ENCODE results near the gene LSAMP. TPM values are rescaled to one million over a fixed set of nuclear protein-coding genes. Genes with fewer than 3 reads are reported as not detected.
A peak's percentile ranks its signal among the peaks of the same experiment; 100 is the strongest.

The LSAMP gene
- total and polyA plus RNA-seq, 2 of the 13 experiments (the other 11 are each of a cell fraction or from before 2014, with no cell fraction given): not detected

DNA sequence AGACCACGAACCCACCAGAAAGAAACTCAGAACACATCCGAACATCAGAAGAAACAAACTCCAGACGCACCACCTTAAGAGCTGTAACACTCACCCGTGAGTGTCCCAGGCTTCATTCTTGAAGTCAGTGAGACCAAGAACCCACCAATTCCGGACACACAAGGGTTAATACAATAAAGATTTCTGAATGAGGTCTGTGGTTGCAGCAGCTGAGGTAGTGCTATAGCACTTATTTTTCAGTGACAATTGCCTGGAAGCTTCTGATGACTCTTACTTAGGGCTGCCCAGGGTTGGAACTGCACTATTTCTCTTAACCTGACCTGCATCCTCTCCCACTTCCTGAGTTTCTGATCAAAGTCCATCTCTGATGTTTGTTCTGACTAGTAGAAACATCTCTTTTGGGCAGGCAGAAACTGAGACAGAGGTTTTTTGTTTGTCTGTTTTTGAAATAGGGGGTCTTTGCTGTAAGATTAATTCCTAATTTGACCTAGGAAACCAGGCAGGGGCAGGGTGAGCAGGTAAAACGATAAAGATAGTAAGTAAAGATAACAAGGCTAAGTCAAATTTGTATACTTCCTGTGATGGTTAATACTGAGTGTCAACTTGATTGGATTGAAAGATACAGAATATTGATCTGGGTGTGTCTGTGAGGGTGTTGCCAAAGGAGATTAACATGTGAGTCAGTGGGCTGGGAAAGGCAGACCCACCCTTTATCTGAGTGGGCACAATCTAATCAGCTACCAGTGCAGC lies 652.9 kb downstream of the LSAMP start (continued):
- no peak for TF ChIP-seq TEF (CRISPR knock-in tag; IDR thresholded peaks at IDR 0.05)
- TF ChIP-seq NR2F1 (CRISPR knock-in tag; IDR thresholded peaks at IDR 0.05): peak in 1 of 2 experiments; percentile 12; a peak in 1 of 4 replicates
- TF ChIP-seq ZMAT3 (CRISPR knock-in tag; conservative IDR thresholded peaks at IDR 0.05): no peak
- no peak for TF ChIP-seq SOX13 (IDR thresholded peaks at IDR 0.05)
- peak in 1 of 2 experiments; percentile 54; a peak in 1 of 4 replicates for TF ChIP-seq SOX13 (CRISPR knock-in tag; conservative IDR thresholded peaks at IDR 0.05 in 1 of 2, IDR thresholded peaks at IDR 0.05 in 1 of 2)
- TF ChIP-seq ZBTB21 (CRISPR knock-in tag; IDR thresholded peaks at IDR 0.05): no peak
- TF ChIP-seq HDAC6 (IDR thresholded peaks at IDR 0.05; ENCODE audit: low read depth, low read length): no peak
- TF ChIP-seq ZSCAN20 (CRISPR knock-in tag; IDR thresholded peaks at IDR 0.05; ENCODE audit: borderline replicate concordance): no peak
- TF ChIP-seq MTF1 (CRISPR knock-in tag; IDR thresholded peaks at IDR 0.05): no peak
- TF ChIP-seq MXI1 (IDR thresholded peaks at IDR 0.05; ENCODE audit: borderline replicate concordance, low read depth, low read length): no peak; the same call in 2 of the 3 replicates
- TF ChIP-seq ZGPAT (CRISPR knock-in tag; IDR thresholded peaks at IDR 0.05): no peak; the same call in 1 of the 2 replicates
- TF ChIP-seq SYNCRIP (IDR thresholded peaks at IDR 0.05; ENCODE audit: insufficient read depth, low read depth, low read length): no peak
- TF ChIP-seq ZNF775 (CRISPR knock-in tag; IDR thresholded peaks at IDR 0.05; ENCODE audit: borderline replicate concordance): no peak
- TF ChIP-seq, protein P1, sequence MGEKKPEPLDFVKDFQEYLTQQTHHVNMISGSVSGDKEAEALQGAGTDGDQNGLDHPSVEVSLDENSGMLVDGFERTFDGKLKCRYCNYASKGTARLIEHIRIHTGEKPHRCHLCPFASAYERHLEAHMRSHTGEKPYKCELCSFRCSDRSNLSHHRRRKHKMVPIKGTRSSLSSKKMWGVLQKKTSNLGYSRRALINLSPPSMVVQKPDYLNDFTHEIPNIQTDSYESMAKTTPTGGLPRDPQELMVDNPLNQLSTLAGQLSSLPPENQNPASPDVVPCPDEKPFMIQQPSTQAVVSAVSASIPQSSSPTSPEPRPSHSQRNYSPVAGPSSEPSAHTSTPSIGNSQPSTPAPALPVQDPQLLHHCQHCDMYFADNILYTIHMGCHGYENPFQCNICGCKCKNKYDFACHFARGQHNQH (CRISPR knock-in tag; IDR thresholded peaks at IDR 0.05): no peak
- TF ChIP-seq KMT2A (CRISPR knock-in tag; IDR thresholded peaks at IDR 0.05): no peak
- no peak for TF ChIP-seq ZNF740 (CRISPR knock-in tag; IDR thresholded peaks at IDR 0.05)
- no peak for TF ChIP-seq ATRX (CRISPR knock-in tag; IDR thresholded peaks at IDR 0.05; ENCODE audit: borderline replicate concordance)
- TF ChIP-seq RFX5 (IDR thresholded peaks at IDR 0.05; ENCODE audit: low read depth, low read length): no peak
- TF ChIP-seq TRIM24 (CRISPR knock-in tag; IDR thresholded peaks at IDR 0.05): no peak
- no peak for TF ChIP-seq KLF9 (CRISPR knock-in tag; IDR thresholded peaks at IDR 0.05; ENCODE audit: low read depth)
- no peak for TF ChIP-seq ZMYM2 (CRISPR knock-in tag; IDR thresholded peaks at IDR 0.05)
- TF ChIP-seq TAF1 (CRISPR knock-in tag; IDR thresholded peaks at IDR 0.05): peak; percentile 37; the same call in 1 of the 2 replicates
- 0 out of 2 replicates have a peak, but pooled peaks have one; percentile 26 for TF ChIP-seq KLF6 (CRISPR knock-in tag; IDR thresholded peaks at IDR 0.05)

Data from HepG2 (cell line).